ENCODE measurements around the gene NPFFR2. TPM values are rescaled to one million over a fixed set of nuclear protein-coding genes. Genes with fewer than 3 reads are reported as not detected.

NPFFR2 gene
- total and polyA plus RNA-seq, 2 experiments from 2014 or later, result 0.28 to 2.9 TPM

- Mint-ChIP-seq H3K27me3 (ENCODE audit: insufficient read depth, low read depth, poor library complexity) (no peaks in the 10 kb centered on the region), H3K36me3 (ENCODE audit: low read depth) (peaks cover 3% of the 10 kb centered on the region; the same call in 1 of the 3 replicates), H3K27ac (no peak overlapping the region), H3K4me3 (no peak overlapping the region), H3K4me1 (no peaks in the 10 kb centered on the region), H3K9me3 (no peaks in the 10 kb centered on the region)
- no peak overlapping the region for H3K27ac ChIP-seq (ENCODE audit: low read depth)
- no peaks in the 10 kb centered on the region for H3K79me2 ChIP-seq (replicated peaks; ENCODE audit: insufficient read depth)
- H3K9me2 ChIP-seq (ENCODE audit: insufficient read depth), result no peaks in the 10 kb centered on the region
- no peak for DNase-seq (ENCODE audit: low spot score)
- no peaks in the 10 kb centered on the region for H3K4me1 ChIP-seq (ENCODE audit: insufficient read depth)
- ATAC-seq, result no peak
- H3K4me2 ChIP-seq, result no peak overlapping the region
- H2AFZ ChIP-seq, result no peak overlapping the region
- no peak overlapping the region for H3K4me3 ChIP-seq
- H4K20me1 ChIP-seq (replicated peaks; ENCODE audit: insufficient read depth), result no peaks in the 10 kb centered on the region
- TF ChIP-seq NANOG (IDR thresholded peaks at IDR 0.05; ENCODE audit: borderline replicate concordance) (no peak), ZNF331 (CRISPR knock-in tag; IDR thresholded peaks at IDR 0.05; ENCODE audit: low read depth) (no peak), REST (IDR thresholded peaks at IDR 0.05; ENCODE audit: unreplicated experiment) (no peak), ETS1 (IDR thresholded peaks at IDR 0.05) (no peak), EZH2 (IDR thresholded peaks at IDR 0.05; ENCODE audit: low read depth, unreplicated experiment) (no peak), ZNF462 (CRISPR knock-in tag; IDR thresholded peaks at IDR 0.05) (no peak), POLR2AphosphoS5 (IDR thresholded peaks at IDR 0.05; ENCODE audit: low read depth) (no peak), CREB1 (CRISPR knock-in tag; IDR thresholded peaks at IDR 0.05; ENCODE audit: low read depth) (no peak), CTCF (conservative IDR thresholded peaks at IDR 0.05; ENCODE audit: low read depth in 2 of 2) (no peak), ZNF114 (CRISPR knock-in tag; IDR thresholded peaks at IDR 0.05) (no peak), STAT1 (IDR thresholded peaks at IDR 0.05; ENCODE audit: unreplicated experiment) (no peak), EZH2phosphoT487 (IDR thresholded peaks at IDR 0.05; ENCODE audit: unreplicated experiment) (no peak), JUNB (IDR thresholded peaks at IDR 0.05; ENCODE audit: unreplicated experiment) (no peak)
- H3F3A ChIP-seq (replicated peaks; ENCODE audit: low read depth), result no peaks in the 10 kb centered on the region
- no peaks in the 10 kb centered on the region for H3K36me3 ChIP-seq (ENCODE audit: insufficient read depth)
- H3K27me3 ChIP-seq (ENCODE audit: insufficient read depth), result no peaks in the 10 kb centered on the region
Observed at GRCh38 chr4:72107456-72107855, 75.7 kb downstream of the NPFFR2 start.

Data from GM23338 (cell line).